Loucy (cell line): ENCODE results near the gene WNT8A.

Experiments used
- CTCF ChIP-seq: fragments of 200-600 bp; sonication (generic); conservative IDR thresholded peaks from 2 replicates; pipeline ENCODE4 v1.5.1; 2014; ENCODE audit warnings: mild to moderate bottlenecking, antibody characterized with exemption, low read length
- EZH2phosphoT487 ChIP-seq: fragments of 200-600 bp; IDR thresholded peaks from 2 replicates; pipeline ENCODE4 v1.6.1; 2018; ENCODE audit warnings: antibody characterized with exemption, mild to moderate bottlenecking, moderate library complexity, borderline replicate concordance

- TF ChIP-seq CTCF = no peak
- TF ChIP-seq EZH2phosphoT487 = no peak
Observed at GRCh38 chr5:138091685-138092084, 7.9 kb downstream of the WNT8A start.
